ENCODE results near the gene ITPK1. TPM values are rescaled to one million over a fixed set of nuclear protein-coding genes. Genes with fewer than 3 reads are reported as not detected.

Gene ITPK1
- total and polyA plus RNA-seq, 10 of the 15 experiments (the other 5 are each of a cell fraction or from before 2014, with no cell fraction given): 1.3 to 73.2 (median 27.0) TPM

GRCh38 chr14:92958373-92959188 lies 157.1 kb downstream of the ITPK1 start (continued):
- TF ChIP-seq, protein P1, sequence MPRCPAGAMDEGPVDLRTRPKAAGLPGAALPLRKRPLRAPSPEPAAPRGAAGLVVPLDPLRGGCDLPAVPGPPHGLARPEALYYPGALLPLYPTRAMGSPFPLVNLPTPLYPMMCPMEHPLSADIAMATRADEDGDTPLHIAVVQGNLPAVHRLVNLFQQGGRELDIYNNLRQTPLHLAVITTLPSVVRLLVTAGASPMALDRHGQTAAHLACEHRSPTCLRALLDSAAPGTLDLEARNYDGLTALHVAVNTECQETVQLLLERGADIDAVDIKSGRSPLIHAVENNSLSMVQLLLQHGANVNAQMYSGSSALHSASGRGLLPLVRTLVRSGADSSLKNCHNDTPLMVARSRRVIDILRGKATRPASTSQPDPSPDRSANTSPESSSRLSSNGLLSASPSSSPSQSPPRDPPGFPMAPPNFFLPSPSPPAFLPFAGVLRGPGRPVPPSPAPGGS (IDR thresholded peaks at IDR 0.05; ENCODE audit: borderline replicate concordance, insufficient read depth, low read depth, low read length, poor library complexity, severe bottlenecking): no peak
- TF ChIP-seq, protein P2, sequence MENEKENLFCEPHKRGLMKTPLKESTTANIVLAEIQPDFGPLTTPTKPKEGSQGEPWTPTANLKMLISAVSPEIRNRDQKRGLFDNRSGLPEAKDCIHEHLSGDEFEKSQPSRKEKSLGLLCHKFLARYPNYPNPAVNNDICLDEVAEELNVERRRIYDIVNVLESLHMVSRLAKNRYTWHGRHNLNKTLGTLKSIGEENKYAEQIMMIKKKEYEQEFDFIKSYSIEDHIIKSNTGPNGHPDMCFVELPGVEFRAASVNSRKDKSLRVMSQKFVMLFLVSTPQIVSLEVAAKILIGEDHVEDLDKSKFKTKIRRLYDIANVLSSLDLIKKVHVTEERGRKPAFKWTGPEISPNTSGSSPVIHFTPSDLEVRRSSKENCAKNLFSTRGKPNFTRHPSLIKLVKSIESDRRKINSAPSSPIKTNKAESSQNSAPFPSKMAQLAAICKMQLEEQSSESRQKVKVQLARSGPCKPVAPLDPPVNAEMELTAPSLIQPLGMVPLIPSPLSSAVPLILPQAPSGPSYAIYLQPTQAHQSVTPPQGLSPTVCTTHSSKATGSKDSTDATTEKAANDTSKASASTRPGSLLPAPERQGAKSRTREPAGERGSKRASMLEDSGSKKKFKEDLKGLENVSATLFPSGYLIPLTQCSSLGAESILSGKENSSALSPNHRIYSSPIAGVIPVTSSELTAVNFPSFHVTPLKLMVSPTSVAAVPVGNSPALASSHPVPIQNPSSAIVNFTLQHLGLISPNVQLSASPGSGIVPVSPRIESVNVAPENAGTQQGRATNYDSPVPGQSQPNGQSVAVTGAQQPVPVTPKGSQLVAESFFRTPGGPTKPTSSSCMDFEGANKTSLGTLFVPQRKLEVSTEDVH (IDR thresholded peaks at IDR 0.05; ENCODE audit: low read depth, partially characterized antibody): no peak
- TF ChIP-seq CEBPB (IDR thresholded peaks at IDR 0.05; ENCODE audit: borderline replicate concordance in 1 of 2, low read depth in 2 of 2, low read length in 2 of 2) (no peak), ZBTB33 (IDR thresholded peaks at IDR 0.05) (no peak), LARP7 (IDR thresholded peaks at IDR 0.05) (no peak), NR2F1 (conservative IDR thresholded peaks at IDR 0.05) (no peak)

Data from GM12878 (cell line).